HL-60/S4 treated with phorbol 12-myristate 13-acetate at 8.2 ng/mL for 4 days and 3 days (cell line): ENCODE data around the gene PRR3.

Experiments used
- in situ Hi-C: fragments of 300-500 bp; cut with MboI; formaldehyde crosslinking; loops from 2 replicates; pipeline ENCODE4 v1.15.0; 2022; ENCODE audit warnings: low sequenced_read_pairs

Gene PRR3

DNA sequence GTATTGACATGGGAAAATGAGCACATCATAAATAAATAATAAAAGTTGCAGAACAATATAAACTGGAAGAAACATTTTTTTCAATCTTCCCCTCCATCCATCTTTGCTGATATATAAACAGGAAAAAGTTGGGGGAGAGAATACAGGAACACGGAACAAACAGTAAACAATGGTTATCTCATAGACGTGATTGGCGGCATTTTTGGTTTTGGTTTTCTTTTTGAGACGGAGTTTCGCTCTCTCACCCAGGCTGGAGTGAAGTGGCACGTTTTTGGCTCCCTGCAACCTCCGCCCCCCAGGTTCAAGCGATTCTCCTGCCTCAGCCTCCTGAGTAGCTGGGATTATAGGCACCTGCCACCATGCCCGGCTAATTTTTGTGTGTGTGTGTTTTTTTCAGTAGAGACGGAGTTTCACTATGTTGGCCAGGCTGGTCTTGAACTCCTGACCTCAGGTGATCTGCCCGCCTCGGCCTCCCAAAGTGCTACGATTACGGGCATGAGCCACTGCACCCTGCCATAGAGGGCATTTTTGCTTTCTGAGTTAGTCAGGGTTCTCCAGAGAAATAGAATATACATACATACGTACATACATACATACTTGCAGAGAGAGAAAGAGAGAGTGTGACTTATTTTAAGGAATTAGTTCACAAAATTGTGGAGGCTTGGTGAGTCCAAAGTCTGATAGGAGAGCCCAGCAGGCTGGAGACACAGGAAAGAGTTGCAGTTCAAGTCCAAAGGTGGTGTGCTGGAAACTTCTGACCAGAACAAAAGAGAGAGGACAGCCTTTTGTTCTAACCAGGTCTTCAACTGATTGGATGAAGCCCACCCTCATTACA, 23.4 kb upstream of the PRR3 start:
- in situ Hi-C loops: loop anchor here (5.0 kb wide), 1 partner anchor 36 kb away; no protein-coding TSS in a partner anchor

DNA sequence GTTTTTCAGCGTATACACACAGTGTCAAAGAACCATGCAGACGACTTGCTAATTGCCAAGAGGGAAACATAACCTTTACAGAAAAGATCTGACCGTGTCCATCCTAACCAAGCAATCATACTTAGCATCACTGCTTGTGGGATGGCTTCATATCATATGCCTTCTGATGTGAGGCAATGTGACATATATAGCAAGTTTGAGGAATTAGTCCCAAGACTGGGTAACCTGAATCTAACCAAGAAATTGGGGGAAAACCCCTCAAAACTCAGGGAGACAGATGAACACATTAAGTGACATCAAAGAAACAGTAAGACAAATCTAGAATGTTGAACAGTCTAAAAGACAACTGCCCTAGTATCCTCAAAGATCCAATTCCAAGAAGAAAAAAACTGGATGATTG, 19.2 kb upstream of the PRR3 start:
- in situ Hi-C loops: no loop called here

DNA sequence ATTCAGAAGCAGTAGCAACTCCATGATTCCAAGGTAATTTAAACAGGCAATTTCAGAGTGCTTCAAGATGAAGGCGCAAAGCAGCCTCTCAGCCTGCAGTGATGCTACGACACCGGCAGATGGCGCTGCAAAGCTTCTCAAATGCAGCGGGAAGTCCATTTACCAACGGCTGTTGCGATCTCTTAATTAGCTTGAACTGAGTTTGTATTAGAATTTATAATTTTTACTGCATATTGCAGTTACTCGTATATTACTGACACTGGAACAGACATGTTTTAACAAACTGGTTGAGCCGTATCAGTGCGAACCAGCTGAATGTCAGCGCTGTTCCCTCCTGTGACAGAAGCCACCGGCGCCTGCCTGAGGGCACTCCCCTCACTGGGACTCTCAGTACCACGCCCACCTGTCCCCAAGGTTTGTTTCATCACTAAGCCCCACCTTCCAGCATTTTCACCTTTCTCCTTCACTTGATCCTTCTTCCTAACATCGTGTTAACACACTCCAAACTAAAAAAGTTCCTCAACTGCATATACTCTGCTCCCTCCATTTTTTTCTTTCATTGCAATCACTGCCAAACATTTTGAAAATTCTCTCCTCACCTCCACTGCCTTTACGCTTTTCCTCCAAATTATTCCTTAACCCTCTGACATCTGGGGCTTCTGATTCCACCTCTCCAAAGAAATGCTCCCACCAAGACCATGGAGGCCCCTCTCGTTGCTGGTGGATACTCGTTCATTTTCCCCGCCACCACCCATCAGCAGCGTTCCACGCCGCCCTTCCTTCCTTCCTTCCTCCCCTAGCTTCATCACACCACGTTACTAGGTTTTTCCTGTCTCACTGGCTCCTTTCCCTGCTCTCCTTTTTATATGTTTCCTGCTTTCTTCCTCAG, 15.3 kb upstream of the PRR3 start:
- in situ Hi-C loops: no loop called here

DNA sequence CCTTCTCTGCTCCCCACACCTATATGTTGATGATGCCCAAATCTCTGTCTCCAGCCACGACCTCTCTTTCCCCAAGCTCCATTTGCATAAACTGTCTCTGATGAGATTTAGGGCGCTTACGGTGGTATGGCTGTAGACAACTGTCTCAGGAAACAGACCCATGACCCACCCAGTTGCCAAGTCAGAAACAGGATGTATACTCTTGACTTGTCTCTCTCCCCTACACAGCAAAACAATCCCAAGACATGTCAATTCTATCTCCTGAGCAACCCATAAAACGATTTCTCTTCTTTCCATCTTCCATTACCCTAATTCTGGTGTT, 14.7 kb upstream of the PRR3 start:
- in situ Hi-C loops: no loop called here

DNA sequence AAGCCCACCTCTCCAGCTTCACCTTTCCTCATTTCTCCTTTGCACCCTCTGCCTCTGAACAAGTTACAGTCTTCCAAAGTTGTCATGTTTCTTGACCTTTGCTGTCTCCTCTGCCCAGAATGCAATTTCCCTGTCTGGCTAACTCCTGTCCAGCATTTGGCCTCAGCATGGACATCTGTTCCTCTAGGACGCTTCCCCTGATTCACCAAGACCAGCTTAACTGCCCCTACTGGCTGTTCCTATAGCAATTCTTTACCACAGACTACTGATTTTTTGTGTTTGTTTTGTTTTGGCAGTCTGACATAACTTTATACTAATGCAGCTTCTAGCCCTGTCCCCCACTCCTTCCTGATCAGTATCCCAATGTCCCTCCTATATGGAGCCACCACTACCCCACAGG, 14.2 kb upstream of the PRR3 start:
- in situ Hi-C loops: no loop called here

DNA sequence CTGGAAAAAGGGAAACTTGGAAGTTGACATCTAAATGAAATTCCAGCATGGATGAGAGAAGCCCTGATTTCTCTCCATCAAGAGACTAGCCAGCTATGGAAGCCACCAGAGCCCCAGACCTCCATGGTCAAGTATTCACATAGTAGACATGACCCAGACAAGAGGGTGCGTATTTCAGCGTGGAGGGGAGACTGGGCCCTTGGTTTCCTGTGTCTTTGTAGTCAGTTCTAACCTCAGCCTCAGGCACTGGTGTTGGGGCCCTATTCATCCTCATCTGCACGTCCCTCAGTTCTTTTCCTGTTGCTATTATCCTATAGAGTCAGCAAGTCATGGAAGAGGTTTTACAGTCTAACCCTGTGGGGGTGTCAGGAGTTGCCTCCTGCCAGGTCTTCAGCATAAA, 13.3 kb upstream of the PRR3 start:
- in situ Hi-C loops: no loop called here

DNA sequence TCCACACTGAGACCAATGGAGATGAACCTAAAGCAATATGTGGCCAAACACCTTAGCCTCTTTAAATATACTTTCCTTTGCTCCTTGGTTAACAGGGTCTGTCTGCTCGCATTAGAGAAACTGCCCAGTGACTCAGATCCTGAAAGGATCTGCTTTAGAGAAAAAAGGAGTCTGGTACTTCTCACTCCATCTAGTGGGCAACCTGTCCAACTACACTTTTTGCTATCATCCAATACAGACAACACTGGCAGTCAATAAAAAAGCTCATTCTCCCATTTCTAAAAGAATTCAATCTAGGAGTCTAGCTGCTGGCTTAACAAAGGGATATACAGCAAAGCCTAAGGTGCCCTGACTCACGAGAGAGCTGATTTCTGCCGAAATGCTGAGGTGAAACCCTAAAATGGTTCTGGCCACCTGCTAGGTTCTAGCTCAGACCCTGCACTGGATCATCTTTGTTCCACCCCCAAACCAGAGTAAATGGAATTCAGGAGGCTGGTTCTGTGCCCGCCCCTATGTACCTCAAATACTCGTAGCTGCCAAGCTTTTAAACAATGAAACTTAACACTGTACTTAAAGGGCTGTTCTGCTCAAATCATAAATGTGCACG, 12.3 kb upstream of the PRR3 start:
- in situ Hi-C loops: no loop called here

DNA sequence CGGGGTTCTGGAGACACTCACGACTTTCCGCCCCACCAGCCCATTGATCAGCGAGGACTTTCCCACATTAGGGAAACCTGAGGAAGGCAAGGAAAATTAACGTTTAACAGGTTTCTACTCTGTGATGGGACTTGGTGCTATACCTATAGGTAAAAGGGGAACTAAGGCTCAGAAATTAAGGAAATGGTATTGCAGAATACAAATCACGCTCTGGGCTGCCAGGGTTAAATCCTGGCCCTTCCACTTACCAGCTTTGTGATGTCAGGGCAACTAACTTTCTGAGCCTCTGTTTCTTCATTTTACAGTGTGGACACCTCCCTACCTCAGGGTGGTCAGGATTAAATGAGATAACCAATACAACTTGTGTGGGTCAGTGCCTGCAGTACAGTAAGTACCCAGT, 9.6 kb upstream of the PRR3 start:
- in situ Hi-C loops: no loop called here

DNA sequence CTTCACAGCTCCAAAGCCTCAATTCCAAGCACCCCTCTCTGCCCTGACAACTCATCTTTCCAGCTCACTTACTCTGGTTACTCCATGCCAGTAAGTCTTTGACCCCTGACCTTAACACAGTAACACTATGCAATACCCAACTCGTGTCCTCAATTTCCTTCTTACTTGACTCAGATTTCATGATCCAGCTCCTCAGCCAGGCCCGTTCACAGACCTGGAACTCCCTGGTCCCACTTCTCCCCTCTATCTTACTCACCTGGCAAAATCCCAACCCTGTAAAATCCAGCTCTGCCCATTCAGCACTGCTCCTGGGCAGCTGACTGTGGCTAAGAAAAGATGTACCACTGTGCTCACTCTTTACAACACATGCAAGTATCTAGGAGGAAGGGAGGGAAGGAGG, 8.7 kb upstream of the PRR3 start:
- in situ Hi-C loops: no loop called here

DNA sequence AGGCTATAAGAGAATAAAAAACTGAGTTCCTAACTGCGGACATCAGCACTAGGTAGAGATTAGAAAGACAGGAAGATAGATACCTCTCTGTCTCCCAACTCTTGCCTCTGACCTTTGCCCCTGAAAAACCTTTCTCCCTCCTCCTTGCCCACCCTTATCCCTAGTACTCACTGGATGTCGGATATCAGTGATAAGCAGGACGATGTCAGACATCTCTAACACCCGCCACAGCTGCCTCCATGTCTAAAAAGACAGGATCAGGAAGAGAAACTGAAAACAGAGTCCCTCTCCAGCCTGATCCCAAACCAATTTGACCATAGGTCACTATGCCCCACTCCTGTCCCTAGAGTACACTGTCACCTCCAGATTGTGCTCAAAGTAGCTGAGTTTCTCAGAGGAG, 2.7 kb upstream of the PRR3 start:
- in situ Hi-C loops: no loop called here

DNA sequence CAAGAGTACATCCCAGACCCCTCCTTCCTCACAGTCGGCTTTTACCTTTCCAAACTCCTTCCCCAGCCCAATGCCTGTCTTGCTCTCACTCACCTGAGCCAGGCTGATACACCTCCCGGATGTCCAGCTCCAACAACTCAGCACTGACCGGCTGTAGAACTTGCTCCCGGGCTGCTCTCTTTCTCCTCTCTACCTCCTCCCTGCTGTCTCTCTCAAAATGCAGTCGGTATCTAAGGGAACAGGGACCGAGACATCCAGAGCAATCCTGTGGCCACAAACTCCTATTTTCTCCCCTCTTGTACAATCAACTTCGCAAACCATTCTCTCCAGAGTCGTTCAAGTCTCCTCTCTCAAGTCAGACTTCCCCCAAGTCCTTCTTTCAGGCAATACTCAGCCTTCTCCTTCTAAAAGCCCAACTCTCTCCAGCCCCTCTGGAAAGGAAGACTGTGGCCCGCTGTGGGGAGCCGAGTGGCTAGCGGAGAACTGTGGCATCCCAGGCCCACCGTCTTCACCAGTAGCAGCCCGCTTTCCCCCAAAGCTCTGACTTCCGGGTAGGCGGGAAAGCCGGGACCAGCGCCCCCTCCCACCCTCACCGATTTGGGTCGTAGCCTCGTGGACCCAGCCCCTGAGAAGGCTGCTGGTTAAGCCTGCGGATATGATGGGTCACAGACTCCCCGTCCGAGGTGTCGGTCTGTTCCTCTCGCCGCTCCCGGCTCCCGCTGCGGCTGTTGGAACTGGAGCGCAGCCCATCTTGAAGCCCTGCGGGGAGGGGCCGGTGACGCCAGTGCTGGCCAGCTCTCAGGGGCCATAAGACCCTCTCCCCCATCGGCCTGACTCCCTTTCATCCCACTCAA, 1.9 kb upstream of the PRR3 start:
- in situ Hi-C loops: no loop called here

DNA sequence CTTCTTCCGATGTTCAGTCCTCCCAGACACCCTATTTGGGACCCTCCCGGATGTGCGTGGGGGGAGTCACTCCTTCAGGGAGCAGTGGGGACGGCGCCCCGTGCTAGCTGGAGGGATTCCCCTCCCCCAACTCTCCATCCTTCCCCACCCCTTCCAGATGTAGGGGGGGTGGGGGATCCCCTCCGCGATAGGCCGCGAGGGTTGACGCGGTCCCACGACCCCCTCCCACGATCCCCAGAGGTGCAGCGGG, 1.4 kb upstream of the PRR3 start:
- in situ Hi-C loops: no loop called here

DNA sequence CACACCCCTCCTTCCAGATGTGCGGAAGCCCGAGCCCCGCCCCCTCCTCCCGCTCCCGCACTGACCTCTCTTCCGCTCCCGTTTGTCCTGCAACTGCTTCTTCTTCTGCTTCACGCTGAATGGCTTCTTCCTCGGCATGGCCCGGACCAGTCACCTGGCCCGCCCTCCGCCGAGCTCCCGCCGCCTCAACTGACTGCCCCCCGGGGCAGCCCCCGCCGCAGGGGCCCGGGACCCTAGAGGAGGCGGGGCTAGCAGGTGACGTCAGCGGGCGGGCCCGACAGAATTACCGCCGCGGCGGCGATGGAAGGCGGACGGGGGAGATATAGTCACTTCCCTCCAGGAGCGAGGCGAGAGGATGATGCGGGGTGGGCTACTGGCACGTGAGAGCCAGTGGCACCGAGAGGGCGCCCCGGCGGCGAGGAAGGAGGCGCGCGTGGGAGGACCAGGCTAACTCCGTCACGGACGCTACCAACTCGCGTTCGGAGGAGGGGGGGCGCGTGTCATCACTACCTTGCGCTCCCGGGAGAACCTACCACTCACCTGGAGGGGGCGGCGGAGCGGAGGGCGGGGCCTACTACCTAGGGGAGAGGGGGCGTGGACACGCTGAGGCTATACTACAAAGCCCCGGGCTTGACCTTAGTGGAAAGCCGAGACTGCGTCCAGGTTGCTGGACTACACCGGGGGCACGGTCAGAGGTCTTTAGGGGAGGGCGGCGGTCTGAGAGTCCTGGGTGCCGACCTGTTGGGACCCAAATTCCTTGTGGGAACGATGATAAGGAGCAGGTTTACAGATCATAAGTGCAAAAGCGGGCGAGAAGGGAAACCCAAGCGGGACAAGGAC, 809 bp upstream of the PRR3 start, which contains the start of gene GNL1:
Gene GNL1 (minus strand): TSS at position 424 of the 840 bp plus-strand sequence. CDS start 286 bp downstream, at position 138.
- in situ Hi-C loops: no loop called here

DNA sequence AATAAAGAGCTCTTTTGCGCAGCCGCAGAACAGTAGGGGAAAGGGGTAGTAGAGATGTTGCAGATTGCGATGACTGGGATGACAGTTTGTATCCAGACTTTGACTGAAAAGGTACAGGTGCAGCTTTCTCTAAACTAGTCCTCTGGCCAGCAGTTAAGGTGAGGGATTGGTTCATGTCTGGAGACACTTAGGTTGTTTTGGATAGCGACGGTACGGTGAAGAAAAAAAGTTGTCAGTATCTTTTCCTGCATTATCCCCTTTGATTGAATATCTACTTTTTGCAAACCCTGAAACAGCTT, 537 bp downstream of the PRR3 start:
- in situ Hi-C loops: no loop called here

DNA sequence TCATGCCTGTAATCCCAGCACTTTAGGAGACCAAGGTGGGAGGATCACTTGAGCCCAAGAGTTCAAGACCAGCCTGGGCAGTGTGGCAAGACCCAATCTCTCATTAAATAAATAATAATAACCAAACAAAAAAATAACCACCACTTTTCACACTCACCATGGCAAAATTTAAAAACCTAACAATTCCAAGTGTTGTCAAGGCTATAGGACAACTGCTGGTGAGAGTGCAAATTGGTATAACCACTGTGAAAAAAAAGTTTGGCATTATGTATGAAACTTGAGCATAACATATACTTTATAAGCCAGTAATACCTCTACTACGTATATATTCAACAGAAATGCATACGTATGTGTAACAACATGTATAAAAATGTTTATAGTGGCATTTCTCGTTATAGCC, 3.8 kb downstream of the PRR3 start:
- in situ Hi-C loops: no loop called here

DNA sequence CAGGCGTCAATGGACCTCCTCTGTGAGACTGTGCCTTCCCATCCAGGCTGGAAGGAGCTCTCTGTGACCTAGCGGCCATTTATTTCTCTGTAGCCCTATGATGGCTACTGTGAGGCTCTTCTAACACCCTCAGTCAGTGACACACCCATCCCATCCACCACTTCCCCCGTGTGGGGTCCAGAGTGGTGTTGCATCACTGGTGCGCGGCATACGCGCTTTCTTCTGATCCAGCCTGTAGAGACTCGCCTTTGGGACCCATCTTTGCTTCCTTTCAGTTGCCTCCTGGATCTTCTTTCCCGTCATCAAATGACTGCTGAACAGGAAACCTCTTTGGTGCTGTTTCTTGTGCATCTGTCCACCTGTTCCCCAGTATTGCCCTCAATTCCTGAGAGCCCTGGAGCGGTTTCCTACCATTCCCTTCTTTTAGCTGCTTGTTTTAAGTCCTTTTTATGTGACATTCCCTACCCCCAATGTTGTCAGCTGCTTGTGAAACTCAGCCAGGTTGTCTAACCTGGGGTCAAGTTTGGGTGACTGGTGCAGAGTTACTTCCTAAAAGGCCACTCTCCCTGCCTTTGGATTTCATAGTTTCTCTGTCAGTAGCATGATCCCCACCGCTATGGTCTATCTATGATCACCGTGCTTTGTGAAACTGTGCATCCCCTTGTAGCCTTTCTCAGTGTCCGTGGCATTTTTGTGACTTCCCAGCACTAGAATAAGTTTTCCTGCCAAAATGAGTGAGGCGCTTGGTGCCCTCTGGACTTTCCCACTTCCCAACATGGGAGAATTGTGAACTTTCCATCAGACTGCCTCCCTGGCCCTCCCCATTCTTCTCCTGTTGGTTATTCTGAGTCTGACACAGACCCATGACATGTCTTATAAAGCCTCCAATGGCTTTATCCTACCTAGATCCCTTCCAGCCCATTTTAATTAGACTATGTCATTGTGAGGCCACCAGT, 5.7 kb downstream of the PRR3 start:
- in situ Hi-C loops: no loop called here

DNA sequence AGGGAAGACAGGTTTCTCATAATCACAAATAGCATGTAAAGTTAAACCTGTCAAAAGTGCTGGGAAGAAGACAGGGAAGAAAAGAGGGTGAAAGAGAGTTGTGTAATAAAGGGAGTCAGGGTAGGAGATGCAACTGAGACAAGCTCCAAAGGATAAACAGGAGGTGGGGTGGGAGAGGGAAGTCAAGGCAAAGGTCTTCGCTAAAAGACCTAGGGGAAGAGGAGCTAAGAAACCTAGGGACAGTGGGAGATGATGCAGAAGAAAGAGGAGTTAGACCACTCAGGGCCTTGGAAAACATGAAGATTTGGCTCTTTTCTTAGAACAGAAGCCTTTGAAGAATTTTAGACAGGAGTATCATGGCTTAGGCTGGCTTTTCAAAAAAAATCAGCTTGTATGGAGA, 7.0 kb downstream of the PRR3 start:
- in situ Hi-C loops: no loop called here

DNA sequence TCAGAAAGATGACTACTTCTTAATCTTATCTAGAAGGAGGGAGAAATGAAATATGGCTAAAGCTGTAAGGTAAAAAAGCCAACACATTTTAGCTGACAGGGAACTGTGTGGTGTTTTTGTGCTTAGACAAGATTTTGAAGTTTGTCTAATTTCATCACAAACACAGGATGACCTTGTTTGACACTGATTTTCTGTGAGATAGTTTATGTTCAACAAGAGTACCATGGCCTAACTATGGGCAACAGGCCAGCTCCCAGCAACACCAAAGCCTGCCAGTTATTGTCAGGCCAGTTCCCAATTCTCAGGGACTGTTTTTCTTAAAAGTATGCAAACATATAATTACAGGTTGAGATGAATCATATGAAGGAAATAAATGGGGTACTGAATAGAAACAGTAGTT, 8.7 kb downstream of the PRR3 start:
- in situ Hi-C loops: no loop called here

DNA sequence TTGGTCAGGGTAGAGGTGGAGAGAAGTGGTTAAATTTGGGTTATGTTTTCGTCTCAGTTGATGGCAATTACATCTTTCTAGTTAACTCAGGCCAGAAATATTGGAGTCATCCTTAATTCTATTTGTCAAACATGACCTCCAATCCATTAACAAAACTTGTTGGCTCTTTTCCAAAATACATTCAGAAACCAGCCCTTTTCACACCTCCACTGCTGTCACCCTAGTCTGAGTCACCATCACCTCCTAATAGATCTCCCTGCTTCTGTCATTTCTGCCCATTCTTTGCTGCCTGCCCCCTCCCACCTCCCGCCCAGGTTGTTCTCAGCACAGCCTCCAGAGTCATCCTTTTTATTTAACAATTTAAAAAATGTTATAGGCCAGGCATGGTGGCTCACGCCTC, 11.2 kb downstream of the PRR3 start:
- in situ Hi-C loops: no loop called here
